Stimulated activated CD4-positive, alpha-beta T cell treated with anti-CD3 and anti-CD28 coated beads, Interleukin-15, amount 100 ng/mL, for 48 hours (primary cell): Measurements from ENCODE around the gene ANGPTL4.

Experiments used
- DNase-seq, 2 donors: peaks; one replicate each; pipeline ENCODE4 v3.0.0-alpha.2; 2020; ENCODE audit warnings: low read depth in 2 of 2

ANGPTL4 gene

DNA sequence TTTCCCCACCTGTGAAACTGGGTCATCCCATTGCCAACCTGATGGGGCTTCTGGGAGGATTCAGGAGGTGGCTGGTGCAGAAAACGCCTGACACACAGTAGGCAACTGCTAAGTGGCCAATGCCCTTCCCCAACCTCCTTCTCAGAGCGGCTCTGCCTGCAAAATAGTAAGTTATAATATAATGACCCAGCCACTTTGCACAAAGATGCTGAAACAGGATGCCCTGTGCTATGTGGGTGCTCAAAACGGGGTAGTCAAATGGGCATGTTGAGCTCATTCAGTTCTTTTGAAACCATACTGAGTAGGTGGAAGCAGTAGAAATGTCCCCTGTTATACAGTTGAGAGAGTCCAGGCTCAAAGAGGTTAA, 49.7 kb downstream of the ANGPTL4 start:
- DNase-seq, result no peak

DNA sequence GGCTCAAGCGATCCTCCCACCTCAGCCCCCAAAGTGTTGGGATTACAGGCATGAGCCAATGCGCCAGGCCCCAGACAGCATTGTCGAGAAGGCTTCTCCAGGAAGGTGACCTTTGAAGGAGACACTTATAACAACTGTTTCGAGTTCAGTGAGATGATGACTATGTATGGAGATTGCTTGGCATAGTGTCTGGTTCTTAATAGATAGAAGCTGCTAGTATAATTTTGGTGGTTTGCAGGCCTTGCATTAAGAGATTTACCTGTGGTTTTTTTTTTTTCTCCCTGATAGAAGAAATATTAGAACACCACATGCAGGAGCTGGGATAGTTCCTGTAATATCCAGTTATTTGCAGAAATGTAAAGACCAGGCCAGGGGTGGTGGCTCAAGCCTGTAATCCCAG, 52.8 kb downstream of the ANGPTL4 start:
- DNase-seq, result no peak

DNA sequence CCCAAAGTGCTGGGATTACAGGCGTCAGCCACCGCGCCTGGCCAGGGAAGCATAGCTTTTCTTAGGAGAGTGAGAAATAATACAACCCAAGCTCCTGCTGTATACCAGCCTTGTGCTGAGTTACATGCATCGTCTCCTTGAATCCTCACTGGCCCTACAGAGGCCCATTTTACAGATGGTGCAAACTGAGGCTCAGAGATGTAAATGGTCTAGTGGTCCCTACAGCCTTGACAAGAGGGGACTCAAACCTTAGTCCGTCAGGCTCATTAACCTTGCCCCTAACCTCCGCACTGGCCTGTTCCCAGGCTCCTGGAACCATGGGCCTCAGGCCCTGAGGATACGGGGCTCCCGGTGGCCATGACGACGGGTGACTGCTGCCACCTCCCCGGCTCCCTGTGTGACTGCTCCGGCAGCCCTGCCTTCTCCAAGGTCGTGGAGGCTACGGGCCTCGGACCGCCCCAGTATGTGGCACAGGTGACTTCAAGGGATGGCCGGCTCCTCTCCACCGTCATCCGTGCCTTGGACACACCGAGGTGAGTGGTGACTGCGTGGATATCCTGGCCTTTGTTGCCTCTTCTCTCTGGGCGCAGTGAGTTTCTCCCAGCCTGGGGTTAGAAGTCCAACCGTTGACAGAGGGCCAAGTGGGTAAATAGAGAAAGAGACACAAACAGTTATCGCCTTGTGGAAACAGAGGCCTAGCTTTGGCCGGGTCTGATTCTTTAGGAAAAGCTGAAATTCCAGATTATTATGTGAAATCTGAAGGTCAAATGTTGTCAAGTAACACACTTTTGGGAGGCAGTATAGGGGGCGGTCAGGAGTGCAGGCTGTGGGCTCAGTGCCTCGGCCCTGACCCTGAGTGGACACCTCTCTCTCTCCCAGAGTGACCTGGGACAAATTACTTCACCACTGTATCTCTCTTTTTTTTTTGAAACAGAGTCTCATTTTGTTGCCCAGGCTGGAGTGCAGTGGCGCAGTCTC, 57.8 kb downstream of the ANGPTL4 start:
- no peak for DNase-seq

DNA sequence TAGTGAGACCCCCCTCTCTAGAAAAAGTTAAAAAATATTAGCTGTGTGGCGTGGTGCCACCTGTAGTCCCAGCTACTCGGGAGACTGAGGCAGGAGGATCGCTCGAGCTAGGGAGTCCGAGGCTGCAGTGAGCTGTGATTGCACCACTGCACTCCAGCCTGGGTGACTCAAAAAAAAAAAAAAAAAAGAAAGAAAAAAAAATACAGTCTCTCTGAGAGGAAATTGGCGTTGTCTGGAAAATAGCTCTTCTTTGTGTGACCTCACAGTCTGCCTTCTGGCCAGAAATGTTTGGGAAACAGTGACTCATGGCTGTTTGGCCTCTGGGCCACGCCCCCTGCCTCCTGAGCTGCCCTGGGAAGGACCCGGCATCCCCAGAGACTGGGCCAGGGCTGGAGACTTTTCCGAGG, 59.9 kb downstream of the ANGPTL4 start:
- no peak for DNase-seq
